Measurements from ENCODE around the gene FBRSL1.

DNA sequence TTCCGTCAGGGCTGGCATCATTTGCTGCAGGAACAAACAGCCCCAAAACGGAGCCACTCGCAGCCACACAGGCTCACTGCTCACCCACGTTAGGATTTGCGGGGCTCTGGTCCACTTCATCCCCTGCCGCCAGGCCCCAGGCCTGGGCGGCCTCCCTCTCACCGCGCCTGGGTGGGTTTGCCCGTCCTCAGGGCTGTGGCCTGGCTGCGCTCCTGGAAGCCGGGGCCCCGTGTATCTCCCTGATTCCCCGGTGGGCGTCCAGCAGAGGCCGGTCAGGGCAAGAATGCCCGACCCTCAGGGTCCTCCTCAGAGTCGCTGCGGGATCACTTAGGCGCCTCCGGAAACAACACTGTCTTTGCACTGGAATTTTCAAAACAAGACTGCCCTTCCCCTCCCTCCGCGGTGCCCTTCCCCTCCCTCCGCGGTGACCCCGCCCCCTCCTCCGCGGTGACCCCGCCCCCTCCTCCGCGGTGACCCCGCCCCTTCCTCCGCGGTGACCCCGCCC lies 15.7 kb upstream of the FBRSL1 start:
- TF ChIP-seq, protein P1, sequence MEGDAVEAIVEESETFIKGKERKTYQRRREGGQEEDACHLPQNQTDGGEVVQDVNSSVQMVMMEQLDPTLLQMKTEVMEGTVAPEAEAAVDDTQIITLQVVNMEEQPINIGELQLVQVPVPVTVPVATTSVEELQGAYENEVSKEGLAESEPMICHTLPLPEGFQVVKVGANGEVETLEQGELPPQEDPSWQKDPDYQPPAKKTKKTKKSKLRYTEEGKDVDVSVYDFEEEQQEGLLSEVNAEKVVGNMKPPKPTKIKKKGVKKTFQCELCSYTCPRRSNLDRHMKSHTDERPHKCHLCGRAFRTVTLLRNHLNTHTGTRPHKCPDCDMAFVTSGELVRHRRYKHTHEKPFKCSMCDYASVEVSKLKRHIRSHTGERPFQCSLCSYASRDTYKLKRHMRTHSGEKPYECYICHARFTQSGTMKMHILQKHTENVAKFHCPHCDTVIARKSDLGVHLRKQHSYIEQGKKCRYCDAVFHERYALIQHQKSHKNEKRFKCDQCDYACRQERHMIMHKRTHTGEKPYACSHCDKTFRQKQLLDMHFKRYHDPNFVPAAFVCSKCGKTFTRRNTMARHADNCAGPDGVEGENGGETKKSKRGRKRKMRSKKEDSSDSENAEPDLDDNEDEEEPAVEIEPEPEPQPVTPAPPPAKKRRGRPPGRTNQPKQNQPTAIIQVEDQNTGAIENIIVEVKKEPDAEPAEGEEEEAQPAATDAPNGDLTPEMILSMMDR (IDR thresholded peaks at IDR 0.05): no peak
- no peak for TF ChIP-seq POLR2A (IDR thresholded peaks at IDR 0.05)
